Effector memory CD8-positive, alpha-beta T cell (primary cell): ENCODE measurements around the gene LRP5.

Experiments
- ATAC-seq: fragments of 150-1000 bp; cut with Tn5 transposase; replicated peaks from 2 replicates; pipeline ENCODE4 v1.10.0; 2021; ENCODE audit warnings: mild to moderate bottlenecking, moderate library complexity
- DNase-seq, 3 experiments: peaks; one replicate each; pipeline ENCODE4 v3.0.0; 2021
- H3K27ac Mint-ChIP-seq, 2 donors: one replicate each; pipeline ENCODE4 v1.8.0; 2022; ENCODE audit warnings: mild to moderate bottlenecking in 2 of 2, mixed read lengths in 2 of 2, moderate library complexity in 2 of 2
- H3K27me3 Mint-ChIP-seq, 2 donors: one replicate each; pipeline ENCODE4 v1.8.0; 2022; ENCODE audit warnings: mixed read lengths in 2 of 2
- H3K36me3 Mint-ChIP-seq: one replicate; pipeline ENCODE4 v1.8.0; 2022; ENCODE audit warnings: mild to moderate bottlenecking, moderate library complexity, mixed read lengths; ENCODE audit not compliant: insufficient read depth
- H3K4me1 Mint-ChIP-seq, 2 donors: one replicate each; pipeline ENCODE4 v1.8.0; 2022; ENCODE audit warnings: low read depth in 2 of 2, mixed read lengths in 2 of 2
- H3K4me3 Mint-ChIP-seq, 2 donors: one replicate each; pipeline ENCODE4 v1.8.0; 2022; ENCODE audit warnings: mild to moderate bottlenecking in 2 of 2, mixed read lengths in 2 of 2, moderate library complexity in 2 of 2
- H3K9me3 Mint-ChIP-seq, 2 donors: one replicate each; pipeline ENCODE4 v1.8.0; 2022; ENCODE audit warnings: mixed read lengths in 2 of 2

Gene LRP5

GRCh38 chr11:68354148-68354872 is 41.9 kb downstream of the LRP5 start:
- no peak overlapping the region for H3K4me3 Mint-ChIP-seq

GRCh38 chr11:68355471-68355870 is 43.1 kb downstream of the LRP5 start:
- Mint-ChIP-seq H3K36me3 (no peaks in the 10 kb centered on the region), H3K9me3 (no peaks in the 10 kb centered on the region), H3K4me1 (no peaks in the 10 kb centered on the region), H3K27ac (no peak overlapping the region), H3K27me3 (no peaks in the 10 kb centered on the region), H3K4me3 (no peak overlapping the region)
- DNase-seq: no peak
- no peak for ATAC-seq

More at GRCh38 chr11:68354148-68354872, 41.9 kb downstream of the LRP5 start:
- no peaks in the 10 kb centered on the region for H3K9me3 Mint-ChIP-seq
- no peaks in the 10 kb centered on the region for H3K4me1 Mint-ChIP-seq
- DNase-seq (no peak), ATAC-seq (no peak)
- no peaks in the 10 kb centered on the region for H3K27me3 Mint-ChIP-seq
- H3K27ac Mint-ChIP-seq: no peak overlapping the region
- H3K36me3 Mint-ChIP-seq: no peaks in the 10 kb centered on the region

- Mint-ChIP-seq H3K4me3 (no peak overlapping the region), H3K36me3 (no peaks in the 10 kb centered on the region), H3K9me3 (no peaks in the 10 kb centered on the region), H3K27me3 (no peaks in the 10 kb centered on the region), H3K27ac (no peak overlapping the region), H3K4me1 (no peaks in the 10 kb centered on the region)
- ATAC-seq (no peak), DNase-seq (no peak)
These were observed 45.2 kb downstream of the LRP5 start for GRCh38 chr11:68357568-68357967.

GRCh38 chr11:68358416-68358815 is 46.0 kb downstream of the LRP5 start:
- H3K36me3 Mint-ChIP-seq: no peaks in the 10 kb centered on the region
- H3K4me1 Mint-ChIP-seq: no peaks in the 10 kb centered on the region
- H3K9me3 Mint-ChIP-seq: no peaks in the 10 kb centered on the region
- DNase-seq: no peak
- H3K27me3 Mint-ChIP-seq: no peaks in the 10 kb centered on the region
- H3K27ac Mint-ChIP-seq: no peak overlapping the region
- no peak overlapping the region for H3K4me3 Mint-ChIP-seq
- ATAC-seq: no peak

GRCh38 chr11:68361702-68362101 is 49.3 kb downstream of the LRP5 start:
- peaks cover 0 to 4% of the 10 kb centered on the region in 2 donors for H3K4me1 Mint-ChIP-seq
- DNase-seq (no peak), ATAC-seq (no peak)
- no peak overlapping the region for H3K27ac Mint-ChIP-seq
- H3K9me3 Mint-ChIP-seq: no peaks in the 10 kb centered on the region
- H3K27me3 Mint-ChIP-seq: peaks cover 0 to 7% of the 10 kb centered on the region in 2 donors
- no peaks in the 10 kb centered on the region for H3K36me3 Mint-ChIP-seq
- H3K4me3 Mint-ChIP-seq: no peak overlapping the region

GRCh38 chr11:68362801-68363379 is 50.5 kb downstream of the LRP5 start:
- H3K27ac Mint-ChIP-seq: no peak overlapping the region
- no peaks in the 10 kb centered on the region for H3K9me3 Mint-ChIP-seq
- ATAC-seq (no peak), DNase-seq (no peak)
- peaks cover 0 to 4% of the 10 kb centered on the region in 2 donors for H3K4me1 Mint-ChIP-seq
- no peaks in the 10 kb centered on the region for H3K36me3 Mint-ChIP-seq
- H3K4me3 Mint-ChIP-seq: no peak overlapping the region
- H3K27me3 Mint-ChIP-seq: peaks cover 0 to 7% of the 10 kb centered on the region in 2 donors

GRCh38 chr11:68363776-68364175 is 51.4 kb downstream of the LRP5 start:
- ATAC-seq (no peak), DNase-seq (no peak)
- Mint-ChIP-seq H3K27me3 (peaks cover 0 to 7% of the 10 kb centered on the region in 2 donors), H3K4me1 (peaks cover 0 to 4% of the 10 kb centered on the region in 2 donors), H3K9me3 (no peaks in the 10 kb centered on the region), H3K27ac (no peak overlapping the region), H3K36me3 (no peaks in the 10 kb centered on the region), H3K4me3 (no peak overlapping the region)

- no peak overlapping the region for H3K27ac Mint-ChIP-seq
- no peak for ATAC-seq
These were observed 52.2 kb downstream of the LRP5 start for GRCh38 chr11:68364581-68364980.

GRCh38 chr11:68365943-68366435 is 53.6 kb downstream of the LRP5 start:
- Mint-ChIP-seq H3K36me3 (no peaks in the 10 kb centered on the region), H3K27me3 (peaks cover 0 to 7% of the 10 kb centered on the region in 2 donors), H3K27ac (no peak overlapping the region), H3K4me3 (no peak overlapping the region), H3K4me1 (peaks cover 0 to 4% of the 10 kb centered on the region in 2 donors), H3K9me3 (no peaks in the 10 kb centered on the region)
- no peak for ATAC-seq
- DNase-seq: no peak

More at GRCh38 chr11:68364581-68364980, 52.2 kb downstream of the LRP5 start:
- no peaks in the 10 kb centered on the region for H3K9me3 Mint-ChIP-seq
- H3K36me3 Mint-ChIP-seq: no peaks in the 10 kb centered on the region
- H3K4me3 Mint-ChIP-seq: no peak overlapping the region
- DNase-seq: no peak
- H3K27me3 Mint-ChIP-seq: peaks cover 0 to 7% of the 10 kb centered on the region in 2 donors
- peaks cover 0 to 4% of the 10 kb centered on the region in 2 donors for H3K4me1 Mint-ChIP-seq

GRCh38 chr11:68367252-68367651 is 54.9 kb downstream of the LRP5 start:
- ATAC-seq (no peak), DNase-seq (no peak)
- no peak overlapping the region for H3K27ac Mint-ChIP-seq
- no peaks in the 10 kb centered on the region for H3K9me3 Mint-ChIP-seq
- H3K36me3 Mint-ChIP-seq: peaks cover 3% of the 10 kb centered on the region
- H3K27me3 Mint-ChIP-seq: peaks cover 7 to 15% of the 10 kb centered on the region in 2 donors
- no peak overlapping the region for H3K4me3 Mint-ChIP-seq
- peaks cover 3 to 7% of the 10 kb centered on the region in 2 donors for H3K4me1 Mint-ChIP-seq

- Mint-ChIP-seq H3K27ac (no peak overlapping the region), H3K27me3 (peaks cover 12 to 38% of the 10 kb centered on the region in 2 donors), H3K9me3 (no peaks in the 10 kb centered on the region), H3K4me3 (no peak overlapping the region), H3K36me3 (peaks cover 3% of the 10 kb centered on the region), H3K4me1 (peaks cover 3 to 7% of the 10 kb centered on the region in 2 donors)
- DNase-seq (no peak), ATAC-seq (no peak)
These were observed 57.4 kb downstream of the LRP5 start for GRCh38 chr11:68369756-68370155.

- peaks cover 3 to 4% of the 10 kb centered on the region in 2 donors for H3K4me1 Mint-ChIP-seq
- peaks cover 12 to 39% of the 10 kb centered on the region in 2 donors for H3K27me3 Mint-ChIP-seq
- H3K36me3 Mint-ChIP-seq: peaks cover 3% of the 10 kb centered on the region
- ATAC-seq: peak; percentile 45
- no peak overlapping the region for H3K4me3 Mint-ChIP-seq
- DNase-seq: no peak
- no peak overlapping the region for H3K27ac Mint-ChIP-seq
- no peaks in the 10 kb centered on the region for H3K9me3 Mint-ChIP-seq
These were observed 58.1 kb downstream of the LRP5 start for GRCh38 chr11:68370211-68371111.
